HepG2 (cell line): Measurements from ENCODE around the gene PRPSAP1. TPM values are rescaled to one million over a fixed set of nuclear protein-coding genes. Genes with fewer than 3 reads are reported as not detected.

Source experiments
- KDM3A ChIP-seq: IDR thresholded peaks from 2 replicates; pipeline ENCODE4 v1.6.1; 2018; ENCODE audit warnings: low read depth, missing compliant biosample characterization
- MED1 ChIP-seq: sonication (generic); formaldehyde crosslinking; IDR thresholded peaks from 2 replicates; pipeline ENCODE4 v1.4.0; 2020; ENCODE audit warnings: missing genetic modification reagents
- MED13 ChIP-seq: sonication (generic); formaldehyde crosslinking; IDR thresholded peaks from 2 replicates; pipeline ENCODE4 v1.5.0; 2020; ENCODE audit warnings: missing genetic modification reagents
- MEF2D ChIP-seq: sonication (generic); formaldehyde crosslinking; IDR thresholded peaks from 2 replicates; pipeline ENCODE4 v1.5.1; 2020; ENCODE audit warnings: mild to moderate bottlenecking, missing genetic modification reagents
- NFE2 ChIP-seq: sonication (generic); formaldehyde crosslinking; IDR thresholded peaks from 2 replicates; pipeline ENCODE4 v1.4.0; 2020; ENCODE audit warnings: missing genetic modification reagents
- NR2C2 ChIP-seq: sonication (generic); formaldehyde crosslinking; IDR thresholded peaks from 2 replicates; pipeline ENCODE4 v1.4.0; 2020; ENCODE audit warnings: missing genetic modification reagents, mild to moderate bottlenecking, moderate library complexity, borderline replicate concordance
- POLR2AphosphoS5 ChIP-seq: IDR thresholded peaks from 2 replicates; pipeline ENCODE4 v1.6.1; 2012; ENCODE audit warnings: low read depth, low read length
- POLR2G ChIP-seq: fragments of 200-400 bp; formaldehyde crosslinking; IDR thresholded peaks from 2 replicates; pipeline ENCODE4 v1.6.1; 2018; ENCODE audit warnings: mild to moderate bottlenecking, low read depth, low read length, moderate library complexity
- TRIM24 ChIP-seq: sonication (generic); formaldehyde crosslinking; IDR thresholded peaks from 2 replicates; pipeline ENCODE4 v1.8.0; 2022; ENCODE audit warnings: mild to moderate bottlenecking, missing genetic modification reagents
- WIZ ChIP-seq: sonication (generic); formaldehyde crosslinking; IDR thresholded peaks from 2 replicates; pipeline ENCODE4 v1.5.1; 2020; ENCODE audit warnings: mild to moderate bottlenecking, missing genetic modification reagents
- ZNF652 ChIP-seq: IDR thresholded peaks from 2 replicates; pipeline ENCODE4 v1.6.1; 2016; ENCODE audit warnings: low read depth, borderline replicate concordance
- ZSCAN21 ChIP-seq: sonication (generic); formaldehyde crosslinking; IDR thresholded peaks from 2 replicates; pipeline ENCODE4 v1.8.0; 2022; ENCODE audit warnings: mild to moderate bottlenecking, missing genetic modification reagents, moderate library complexity, borderline replicate concordance
- polyA plus RNA-seq, 8 experiments: library from polyadenylated mRNA; depleted of rRNA in 3 of 8; stranded (reverse) in 7 of 8; unstranded in 1 of 8; fragments of >200 nt; fragmentation: Illumina TruSeq in 4 of 8; extraction: Trizol in 4 of 8; gene quantifications; 2 replicates each; pipeline versions ENCODE4 v1.2.1 to v1.2.3, GENCODE V29; 2011 to 2016; ENCODE audit warnings: low read depth in 4 of 8, missing spikeins in 1 of 8, mixed read lengths in 1 of 8; ENCODE audit not compliant: insufficient read depth in 1 of 8
- total RNA-seq, 5 experiments: library from RNA; depleted of rRNA; stranded (reverse); fragments of >200 nt; fragmentation: Illumina TruSeq; extraction: Trizol; gene quantifications; 2 replicates each; pipeline ENCODE4 v1.2.3, GENCODE V29; 2016; ENCODE audit warnings: low read depth in 1 of 5
- TF ChIP-seq, protein P1 (sequence below): sonication (generic); formaldehyde crosslinking; IDR thresholded peaks from 2 replicates; pipeline ENCODE4 v1.5.0; 2020; ENCODE audit warnings: missing genetic modification reagents, mild to moderate bottlenecking, borderline replicate concordance
- TF ChIP-seq, protein P2 (sequence below): IDR thresholded peaks from 2 replicates; pipeline ENCODE4 v1.6.1; 2018; ENCODE audit warnings: missing genetic modification reagents
- TF ChIP-seq, protein P3 (sequence below): sonication (generic); formaldehyde crosslinking; IDR thresholded peaks from 2 replicates; pipeline ENCODE4 v1.4.0; 2020; ENCODE audit warnings: mild to moderate bottlenecking, missing genetic modification reagents
- TF ChIP-seq, protein P4 (sequence below): sonication (generic); formaldehyde crosslinking; IDR thresholded peaks from 2 replicates; pipeline ENCODE4 v1.4.0; 2020; ENCODE audit warnings: mild to moderate bottlenecking, missing genetic modification reagents, borderline replicate concordance
- TF ChIP-seq, protein P5 (sequence below): sonication (generic); formaldehyde crosslinking; IDR thresholded peaks from 2 replicates; pipeline ENCODE4 v1.8.0; 2022; ENCODE audit warnings: missing genetic modification reagents, mild to moderate bottlenecking, inconsistent platforms, borderline replicate concordance

Gene PRPSAP1
- total and polyA plus RNA-seq, 2 of the 13 experiments (the other 11 are each of a cell fraction or from before 2014, with no cell fraction given), result 91.1 to 314 TPM

DNA sequence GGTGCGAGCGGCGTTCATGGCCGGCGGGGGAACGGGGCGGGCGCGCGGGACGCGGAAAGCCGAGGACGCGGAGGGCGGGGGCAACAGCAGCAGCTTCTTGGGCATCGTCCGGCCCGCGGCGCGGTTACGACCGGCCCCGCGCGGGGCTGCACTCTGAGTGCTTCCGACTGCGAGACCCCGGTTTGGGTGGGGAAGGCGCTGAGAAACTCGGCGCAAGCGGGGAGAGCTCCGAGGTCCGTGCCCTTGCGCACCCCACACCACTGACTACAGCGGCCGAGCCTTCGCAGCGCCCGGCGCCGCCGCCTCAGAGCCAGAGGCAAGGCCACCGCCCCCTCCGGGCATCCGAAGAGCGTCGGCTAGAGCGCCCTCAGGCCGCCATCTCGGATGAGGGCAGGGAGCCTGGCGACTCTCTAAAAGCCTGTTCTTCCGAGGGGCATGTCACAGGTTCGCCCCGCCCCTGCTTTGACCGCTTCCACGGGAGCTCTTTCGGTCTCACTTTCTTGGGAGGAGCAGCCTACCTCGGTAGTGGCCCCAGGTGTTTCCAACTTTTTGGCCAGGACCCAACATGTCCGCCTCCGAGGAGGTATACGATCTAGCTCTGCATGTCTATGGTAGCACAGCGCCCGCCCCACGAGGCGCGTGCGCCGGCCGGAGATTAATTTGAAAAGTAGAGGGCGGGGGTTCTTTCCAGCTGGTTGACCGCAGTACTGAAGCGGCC is at the start of gene PRPSAP1 (continued):
- peak; percentile 94 for TF ChIP-seq ZSCAN21 (CRISPR knock-in tag)
- peak; percentile 81 for TF ChIP-seq MED1 (CRISPR knock-in tag)
- TF ChIP-seq POLR2G, result peak; percentile 97
- TF ChIP-seq, protein P1, sequence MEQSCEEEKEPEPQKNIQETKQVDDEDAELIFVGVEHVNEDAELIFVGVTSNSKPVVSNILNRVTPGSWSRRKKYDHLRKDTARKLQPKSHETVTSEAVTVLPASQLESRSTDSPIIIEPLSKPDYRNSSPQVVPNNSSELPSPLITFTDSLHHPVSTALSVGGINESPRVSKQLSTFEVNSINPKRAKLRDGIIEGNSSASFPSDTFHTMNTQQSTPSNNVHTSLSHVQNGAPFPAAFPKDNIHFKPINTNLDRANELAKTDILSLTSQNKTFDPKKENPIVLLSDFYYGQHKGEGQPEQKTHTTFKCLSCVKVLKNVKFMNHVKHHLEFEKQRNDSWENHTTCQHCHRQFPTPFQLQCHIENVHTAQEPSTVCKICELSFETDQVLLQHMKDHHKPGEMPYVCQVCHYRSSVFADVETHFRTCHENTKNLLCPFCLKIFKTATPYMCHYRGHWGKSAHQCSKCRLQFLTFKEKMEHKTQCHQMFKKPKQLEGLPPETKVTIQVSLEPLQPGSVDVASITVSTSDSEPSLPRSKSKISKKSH (CRISPR knock-in tag), result peak; percentile 88
- peak; percentile 89 for TF ChIP-seq POLR2AphosphoS5
- TF ChIP-seq, protein P2, sequence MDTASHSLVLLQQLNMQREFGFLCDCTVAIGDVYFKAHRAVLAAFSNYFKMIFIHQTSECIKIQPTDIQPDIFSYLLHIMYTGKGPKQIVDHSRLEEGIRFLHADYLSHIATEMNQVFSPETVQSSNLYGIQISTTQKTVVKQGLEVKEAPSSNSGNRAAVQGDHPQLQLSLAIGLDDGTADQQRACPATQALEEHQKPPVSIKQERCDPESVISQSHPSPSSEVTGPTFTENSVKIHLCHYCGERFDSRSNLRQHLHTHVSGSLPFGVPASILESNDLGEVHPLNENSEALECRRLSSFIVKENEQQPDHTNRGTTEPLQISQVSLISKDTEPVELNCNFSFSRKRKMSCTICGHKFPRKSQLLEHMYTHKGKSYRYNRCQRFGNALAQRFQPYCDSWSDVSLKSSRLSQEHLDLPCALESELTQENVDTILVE, result peak; percentile 87
- TF ChIP-seq, protein P3, sequence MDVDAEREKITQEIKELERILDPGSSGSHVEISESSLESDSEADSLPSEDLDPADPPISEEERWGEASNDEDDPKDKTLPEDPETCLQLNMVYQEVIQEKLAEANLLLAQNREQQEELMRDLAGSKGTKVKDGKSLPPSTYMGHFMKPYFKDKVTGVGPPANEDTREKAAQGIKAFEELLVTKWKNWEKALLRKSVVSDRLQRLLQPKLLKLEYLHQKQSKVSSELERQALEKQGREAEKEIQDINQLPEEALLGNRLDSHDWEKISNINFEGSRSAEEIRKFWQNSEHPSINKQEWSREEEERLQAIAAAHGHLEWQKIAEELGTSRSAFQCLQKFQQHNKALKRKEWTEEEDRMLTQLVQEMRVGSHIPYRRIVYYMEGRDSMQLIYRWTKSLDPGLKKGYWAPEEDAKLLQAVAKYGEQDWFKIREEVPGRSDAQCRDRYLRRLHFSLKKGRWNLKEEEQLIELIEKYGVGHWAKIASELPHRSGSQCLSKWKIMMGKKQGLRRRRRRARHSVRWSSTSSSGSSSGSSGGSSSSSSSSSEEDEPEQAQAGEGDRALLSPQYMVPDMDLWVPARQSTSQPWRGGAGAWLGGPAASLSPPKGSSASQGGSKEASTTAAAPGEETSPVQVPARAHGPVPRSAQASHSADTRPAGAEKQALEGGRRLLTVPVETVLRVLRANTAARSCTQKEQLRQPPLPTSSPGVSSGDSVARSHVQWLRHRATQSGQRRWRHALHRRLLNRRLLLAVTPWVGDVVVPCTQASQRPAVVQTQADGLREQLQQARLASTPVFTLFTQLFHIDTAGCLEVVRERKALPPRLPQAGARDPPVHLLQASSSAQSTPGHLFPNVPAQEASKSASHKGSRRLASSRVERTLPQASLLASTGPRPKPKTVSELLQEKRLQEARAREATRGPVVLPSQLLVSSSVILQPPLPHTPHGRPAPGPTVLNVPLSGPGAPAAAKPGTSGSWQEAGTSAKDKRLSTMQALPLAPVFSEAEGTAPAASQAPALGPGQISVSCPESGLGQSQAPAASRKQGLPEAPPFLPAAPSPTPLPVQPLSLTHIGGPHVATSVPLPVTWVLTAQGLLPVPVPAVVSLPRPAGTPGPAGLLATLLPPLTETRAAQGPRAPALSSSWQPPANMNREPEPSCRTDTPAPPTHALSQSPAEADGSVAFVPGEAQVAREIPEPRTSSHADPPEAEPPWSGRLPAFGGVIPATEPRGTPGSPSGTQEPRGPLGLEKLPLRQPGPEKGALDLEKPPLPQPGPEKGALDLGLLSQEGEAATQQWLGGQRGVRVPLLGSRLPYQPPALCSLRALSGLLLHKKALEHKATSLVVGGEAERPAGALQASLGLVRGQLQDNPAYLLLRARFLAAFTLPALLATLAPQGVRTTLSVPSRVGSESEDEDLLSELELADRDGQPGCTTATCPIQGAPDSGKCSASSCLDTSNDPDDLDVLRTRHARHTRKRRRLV (CRISPR knock-in tag), result peak; percentile 96
- peak; percentile 97 for TF ChIP-seq KDM3A (CRISPR knock-in tag)
- TF ChIP-seq TRIM24 (CRISPR knock-in tag), result no peak
- no peak for TF ChIP-seq NFE2
- no peak for TF ChIP-seq WIZ (CRISPR knock-in tag)
- TF ChIP-seq MED13 (CRISPR knock-in tag), result peak; percentile 75; the same call in 1 of the 2 replicates
- TF ChIP-seq, protein P4, sequence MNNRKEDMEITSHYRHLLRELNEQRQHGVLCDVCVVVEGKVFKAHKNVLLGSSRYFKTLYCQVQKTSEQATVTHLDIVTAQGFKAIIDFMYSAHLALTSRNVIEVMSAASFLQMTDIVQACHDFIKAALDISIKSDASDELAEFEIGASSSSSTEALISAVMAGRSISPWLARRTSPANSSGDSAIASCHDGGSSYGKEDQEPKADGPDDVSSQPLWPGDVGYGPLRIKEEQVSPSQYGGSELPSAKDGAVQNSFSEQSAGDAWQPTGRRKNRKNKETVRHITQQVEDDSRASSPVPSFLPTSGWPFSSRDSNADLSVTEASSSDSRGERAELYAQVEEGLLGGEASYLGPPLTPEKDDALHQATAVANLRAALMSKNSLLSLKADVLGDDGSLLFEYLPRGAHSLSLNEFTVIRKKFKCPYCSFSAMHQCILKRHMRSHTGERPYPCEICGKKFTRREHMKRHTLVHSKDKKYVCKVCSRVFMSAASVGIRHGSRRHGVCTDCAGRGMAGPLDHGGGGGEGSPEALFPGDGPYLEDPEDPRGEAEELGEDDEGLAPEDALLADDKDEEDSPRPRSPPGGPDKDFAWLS, result peak; percentile 23; the same call in 1 of the 2 replicates
- TF ChIP-seq, protein P5, sequence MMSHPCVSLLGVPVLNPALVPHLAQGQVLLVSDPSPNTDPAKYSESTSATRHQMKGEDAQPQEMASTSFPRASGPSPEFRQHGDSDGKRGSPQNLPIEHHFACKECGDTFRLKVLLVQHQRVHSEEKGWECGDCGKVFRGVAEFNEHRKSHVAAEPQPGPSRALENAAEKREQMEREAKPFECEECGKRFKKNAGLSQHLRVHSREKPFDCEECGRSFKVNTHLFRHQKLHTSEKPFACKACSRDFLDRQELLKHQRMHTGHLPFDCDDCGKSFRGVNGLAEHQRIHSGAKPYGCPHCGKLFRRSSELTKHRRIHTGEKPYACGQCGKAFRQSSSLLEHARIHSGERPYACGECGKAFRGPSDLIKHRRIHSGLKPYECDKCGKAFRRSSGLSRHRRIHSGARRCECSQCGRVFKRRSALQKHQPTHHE, result peak; percentile 95
- TF ChIP-seq ZNF652, result peak; percentile 41; the same call in 1 of the 2 replicates
- TF ChIP-seq MEF2D (CRISPR knock-in tag), result no peak; the same call in none of the 2 replicates
- TF ChIP-seq NR2C2 (CRISPR knock-in tag), result peak; percentile 88
